Measurements from ENCODE around the gene POU2AF1. TPM values are rescaled to one million over a fixed set of nuclear protein-coding genes. Genes with fewer than 3 reads are reported as not detected.

POU2AF1 gene
- total and polyA plus RNA-seq, 2 of the 13 experiments (the other 11 are each of a cell fraction or from before 2014, with no cell fraction given), result 1.9 to 3.6 TPM

DNA sequence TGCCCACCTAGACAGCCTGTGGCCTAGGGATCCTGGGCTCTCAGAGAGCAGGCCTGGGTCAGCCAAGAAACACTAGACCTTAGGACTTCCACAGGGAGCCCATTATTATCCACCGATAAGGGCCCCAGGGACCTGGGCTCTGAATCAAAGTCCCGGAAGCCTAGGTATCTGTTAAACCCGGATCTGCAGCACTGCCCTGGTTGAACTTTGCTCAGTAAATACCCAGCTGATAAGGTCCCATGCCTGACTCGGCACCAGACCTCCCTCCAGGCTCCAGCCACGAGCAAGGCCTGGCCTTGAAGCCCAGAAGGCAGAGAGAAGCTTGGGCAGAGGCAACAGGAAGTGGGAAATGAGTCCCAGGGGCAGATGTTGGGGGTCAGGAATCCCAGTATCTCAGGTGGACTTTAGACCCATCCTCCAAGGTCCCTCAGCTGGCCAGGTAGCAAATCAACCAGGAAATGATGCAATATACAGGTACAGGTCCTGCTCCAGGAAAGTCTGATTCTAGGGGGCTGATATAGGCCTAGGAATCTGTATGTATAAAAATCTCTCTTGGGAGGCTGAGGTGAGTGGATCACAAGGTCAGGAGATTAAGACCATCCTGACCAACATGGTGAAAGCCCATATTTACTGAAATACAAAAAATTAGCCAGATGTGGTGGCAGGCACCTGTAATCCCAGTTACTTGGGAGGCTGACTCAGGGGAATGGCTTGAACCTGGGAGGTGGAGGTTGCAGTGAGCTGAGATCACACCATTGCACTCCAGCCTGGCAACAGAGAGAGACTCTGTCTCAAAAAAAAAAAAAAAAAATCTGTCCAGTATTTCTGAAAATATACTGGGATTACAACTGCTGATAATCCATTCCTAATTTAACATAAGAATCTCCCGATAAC is 18.7 kb downstream of the POU2AF1 start (continued):
- TF ChIP-seq ZNF34 (CRISPR knock-in tag; IDR thresholded peaks at IDR 0.05; ENCODE audit: borderline replicate concordance) (no peak; the same call in 1 of the 2 replicates), TEAD3 (CRISPR knock-in tag; optimal IDR thresholded peaks at IDR 0.05; ENCODE audit: borderline replicate concordance) (peak; percentile 92), RFXAP (CRISPR knock-in tag; IDR thresholded peaks at IDR 0.05; ENCODE audit: borderline replicate concordance) (peak; percentile 70; the same call in 1 of the 2 replicates), ESRRA (CRISPR knock-in tag; IDR thresholded peaks at IDR 0.05; ENCODE audit: low read depth) (peak; percentile 91), NR2F2 (IDR thresholded peaks at IDR 0.05; ENCODE audit: borderline replicate concordance, low read depth) (no peak), TOE1 (CRISPR knock-in tag; IDR thresholded peaks at IDR 0.05) (peak; percentile 90; the same call in 1 of the 2 replicates), HDAC1 (CRISPR knock-in tag; IDR thresholded peaks at IDR 0.05) (peak; percentile 94)
- TF ChIP-seq, protein P1, sequence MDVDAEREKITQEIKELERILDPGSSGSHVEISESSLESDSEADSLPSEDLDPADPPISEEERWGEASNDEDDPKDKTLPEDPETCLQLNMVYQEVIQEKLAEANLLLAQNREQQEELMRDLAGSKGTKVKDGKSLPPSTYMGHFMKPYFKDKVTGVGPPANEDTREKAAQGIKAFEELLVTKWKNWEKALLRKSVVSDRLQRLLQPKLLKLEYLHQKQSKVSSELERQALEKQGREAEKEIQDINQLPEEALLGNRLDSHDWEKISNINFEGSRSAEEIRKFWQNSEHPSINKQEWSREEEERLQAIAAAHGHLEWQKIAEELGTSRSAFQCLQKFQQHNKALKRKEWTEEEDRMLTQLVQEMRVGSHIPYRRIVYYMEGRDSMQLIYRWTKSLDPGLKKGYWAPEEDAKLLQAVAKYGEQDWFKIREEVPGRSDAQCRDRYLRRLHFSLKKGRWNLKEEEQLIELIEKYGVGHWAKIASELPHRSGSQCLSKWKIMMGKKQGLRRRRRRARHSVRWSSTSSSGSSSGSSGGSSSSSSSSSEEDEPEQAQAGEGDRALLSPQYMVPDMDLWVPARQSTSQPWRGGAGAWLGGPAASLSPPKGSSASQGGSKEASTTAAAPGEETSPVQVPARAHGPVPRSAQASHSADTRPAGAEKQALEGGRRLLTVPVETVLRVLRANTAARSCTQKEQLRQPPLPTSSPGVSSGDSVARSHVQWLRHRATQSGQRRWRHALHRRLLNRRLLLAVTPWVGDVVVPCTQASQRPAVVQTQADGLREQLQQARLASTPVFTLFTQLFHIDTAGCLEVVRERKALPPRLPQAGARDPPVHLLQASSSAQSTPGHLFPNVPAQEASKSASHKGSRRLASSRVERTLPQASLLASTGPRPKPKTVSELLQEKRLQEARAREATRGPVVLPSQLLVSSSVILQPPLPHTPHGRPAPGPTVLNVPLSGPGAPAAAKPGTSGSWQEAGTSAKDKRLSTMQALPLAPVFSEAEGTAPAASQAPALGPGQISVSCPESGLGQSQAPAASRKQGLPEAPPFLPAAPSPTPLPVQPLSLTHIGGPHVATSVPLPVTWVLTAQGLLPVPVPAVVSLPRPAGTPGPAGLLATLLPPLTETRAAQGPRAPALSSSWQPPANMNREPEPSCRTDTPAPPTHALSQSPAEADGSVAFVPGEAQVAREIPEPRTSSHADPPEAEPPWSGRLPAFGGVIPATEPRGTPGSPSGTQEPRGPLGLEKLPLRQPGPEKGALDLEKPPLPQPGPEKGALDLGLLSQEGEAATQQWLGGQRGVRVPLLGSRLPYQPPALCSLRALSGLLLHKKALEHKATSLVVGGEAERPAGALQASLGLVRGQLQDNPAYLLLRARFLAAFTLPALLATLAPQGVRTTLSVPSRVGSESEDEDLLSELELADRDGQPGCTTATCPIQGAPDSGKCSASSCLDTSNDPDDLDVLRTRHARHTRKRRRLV (CRISPR knock-in tag; IDR thresholded peaks at IDR 0.05), result peak; percentile 60; the same call in 1 of the 2 replicates
